Heart right ventricle (tissue), 16 donors: Measurements from ENCODE around the gene SLA2. TPM values are rescaled to one million over a fixed set of nuclear protein-coding genes. Genes with fewer than 3 reads are reported as not detected.

Experiments used
- ATAC-seq, 8 donors: fragments of 200-7000 bp; cut with Tn5 transposase; one replicate each; pipeline ENCODE4 v1.9.1; 2020; ENCODE audit warnings: mild to moderate bottlenecking in 8 of 8, moderate library complexity in 8 of 8, moderate number of reproducible peaks in 1 of 8
- DNase-seq, 2 donors: peaks; one replicate each; pipeline ENCODE4 v3.0.0-alpha.2; 2020
- H3K27ac ChIP-seq, 10 donors: fragments of 200-600 bp; sonication (generic) in 2 of 10; one replicate each; pipeline versions ENCODE4 v1.5.0 to v1.8.0; 2020 to 2022; ENCODE audit warnings: mild to moderate bottlenecking in 3 of 10
- H3K27me3 ChIP-seq, 7 donors: fragments of 200-600 bp; one replicate each; pipeline ENCODE4 v1.8.0; 2021 to 2022; ENCODE audit warnings: mild to moderate bottlenecking in 2 of 7
- H3K36me3 ChIP-seq, 9 donors: fragments of 200-600 bp; sonication (generic) in 1 of 9; one replicate each; pipeline versions ENCODE4 v1.5.0 to v1.8.0; 2020 to 2022; ENCODE audit warnings: mild to moderate bottlenecking in 2 of 9
- H3K4me1 ChIP-seq, 9 donors: fragments of 200-600 bp; sonication (generic) in 1 of 9; one replicate each; pipeline versions ENCODE4 v1.5.0 to v1.8.0; 2020 to 2022; ENCODE audit warnings: mild to moderate bottlenecking in 4 of 9
- H3K4me3 ChIP-seq, 10 donors: fragments of 200-600 bp; sonication (generic) in 2 of 10; one replicate each; pipeline versions ENCODE4 v1.5.0 to v1.8.0; 2020 to 2022; ENCODE audit warnings: mild to moderate bottlenecking in 7 of 10, moderate library complexity in 2 of 10
- H3K9me3 ChIP-seq, 11 donors: fragments of 200-600 bp in 10 of 11; sonication (generic) in 2 of 11; one replicate each; pipeline versions ENCODE4 v1.5.0 to v1.8.0; 2013 to 2022; ENCODE audit warnings: mild to moderate bottlenecking in 2 of 11, control low read depth in 1 of 11, moderate library complexity in 1 of 11
- WGBS, 2 donors: extraction: QIAGEN DNeasy Blood & Tissue Kit; methylation state at CpG; one replicate each; pipeline ENCODE4 v1.1.7; 2013; ENCODE audit warnings: inconsistent platforms in 1 of 2; 5-methylcytosine and 5-hydroxymethylcytosine counted together
- intact Hi-C, 10 donors: fragments of 100-400 bp; cut with DNase I; formaldehyde crosslinking; loops; one replicate each; pipeline versions ENCODE4 v1.11.1 to v1.14.2; 2022
- polyA plus RNA-seq, 2 donors: library from polyadenylated mRNA; stranded (reverse); fragments of 200-250 nt; gene quantifications; one replicate each; pipeline ENCODE4 v1.2.3, GENCODE V29; 2013
- total RNA-seq, 10 donors: library from RNA; stranded (reverse); fragmentation: NEBNext Ultra II Directional in 3 of 10; extraction: Animal tissue kit (Norgen Biotek cat#: 25700) in 3 of 10; gene quantifications; one replicate each; pipeline versions ENCODE4 v1.2.1 to v1.2.4, GENCODE V29; 2021 to 2023
- TF ChIP-seq, protein P1 (sequence below), 9 donors: fragments of 200-600 bp; sonication (generic) in 2 of 9; IDR thresholded peaks; one replicate each; pipeline versions ENCODE4 v1.5.0 to v1.8.0; 2021 to 2022; ENCODE audit warnings: antibody characterized with exemption in 9 of 9, mild to moderate bottlenecking in 5 of 9, moderate library complexity in 1 of 9
- donor health status: Arrhythmogenic right ventricular cardiomyopathy.
- donor health status: ischemic (EF 13 %, LVEDD 7.1; RV severe dilation, severe dysfunction).
- donor health status: healthy with polysubstance abuse.
- donor health status: DM: no; HTN: yes; CAD: no.
- donor health status: DM: no; HTN: no; CAD: no.
- donor health status: ischemic (EF 25% LVEDD 6.9; RV normal size, moderate dysfunction).
- donor health status: ischemic (EF 25% LVEDD 5.7; RV mildly dilated, moderate dysfunction).
- donor health status: healthy.
- donor health status: DM: yes; HTN: yes; CAD: no.
- donor health status: Ischemic cardiomyopathy.
- donor health status: ischemic (EF 35%, LVEDD 5.7; RV mildly dilated, moderate dysfunction).
- donor health status: nonischemic (EF 11% LVEDD 7.7; RV severe dilation, severe dysfunction).
- donor health status: DM: yes; HTN: yes; CAD: no.
- donor health status: PGD.
- donor health status: ischemic (EF 29% LVEDD 5.4; RV normal size, mild dysfunction).
- donor health status: nonischemic (EF 23%, LVEDD 6.1; RV moderate dilation, normal function).

The SLA2 gene
- total and polyA plus RNA-seq, 12 donors: 0.20 to 2.4 (median 0.39) TPM

GRCh38 chr20:36686944-36687343, 40.9 kb upstream of the SLA2 start:
- Histone ChIP-seq H3K36me3 (peaks cover 0 to 72% (median 30%) of the 10 kb centered on the region in 9 donors), H3K4me1 (peaks cover 0 to 11% (median 0%) of the 10 kb centered on the region in 9 donors), H3K4me3 (no peak overlapping the region), H3K27ac (no peak overlapping the region), H3K27me3 (no peaks in the 10 kb centered on the region), H3K9me3 (no peaks in the 10 kb centered on the region)
- ATAC-seq (peak in 2 of 8 donors; percentile 13 to 24), DNase-seq (no peak)
- TF ChIP-seq, protein P1, sequence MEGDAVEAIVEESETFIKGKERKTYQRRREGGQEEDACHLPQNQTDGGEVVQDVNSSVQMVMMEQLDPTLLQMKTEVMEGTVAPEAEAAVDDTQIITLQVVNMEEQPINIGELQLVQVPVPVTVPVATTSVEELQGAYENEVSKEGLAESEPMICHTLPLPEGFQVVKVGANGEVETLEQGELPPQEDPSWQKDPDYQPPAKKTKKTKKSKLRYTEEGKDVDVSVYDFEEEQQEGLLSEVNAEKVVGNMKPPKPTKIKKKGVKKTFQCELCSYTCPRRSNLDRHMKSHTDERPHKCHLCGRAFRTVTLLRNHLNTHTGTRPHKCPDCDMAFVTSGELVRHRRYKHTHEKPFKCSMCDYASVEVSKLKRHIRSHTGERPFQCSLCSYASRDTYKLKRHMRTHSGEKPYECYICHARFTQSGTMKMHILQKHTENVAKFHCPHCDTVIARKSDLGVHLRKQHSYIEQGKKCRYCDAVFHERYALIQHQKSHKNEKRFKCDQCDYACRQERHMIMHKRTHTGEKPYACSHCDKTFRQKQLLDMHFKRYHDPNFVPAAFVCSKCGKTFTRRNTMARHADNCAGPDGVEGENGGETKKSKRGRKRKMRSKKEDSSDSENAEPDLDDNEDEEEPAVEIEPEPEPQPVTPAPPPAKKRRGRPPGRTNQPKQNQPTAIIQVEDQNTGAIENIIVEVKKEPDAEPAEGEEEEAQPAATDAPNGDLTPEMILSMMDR (IDR thresholded peaks at IDR 0.05): no peak
- intact Hi-C loops: no loop called here
- 75 to 77% methylated on average over 4 of the region's 4 CpGs for WGBS, 2 donors

DNA sequence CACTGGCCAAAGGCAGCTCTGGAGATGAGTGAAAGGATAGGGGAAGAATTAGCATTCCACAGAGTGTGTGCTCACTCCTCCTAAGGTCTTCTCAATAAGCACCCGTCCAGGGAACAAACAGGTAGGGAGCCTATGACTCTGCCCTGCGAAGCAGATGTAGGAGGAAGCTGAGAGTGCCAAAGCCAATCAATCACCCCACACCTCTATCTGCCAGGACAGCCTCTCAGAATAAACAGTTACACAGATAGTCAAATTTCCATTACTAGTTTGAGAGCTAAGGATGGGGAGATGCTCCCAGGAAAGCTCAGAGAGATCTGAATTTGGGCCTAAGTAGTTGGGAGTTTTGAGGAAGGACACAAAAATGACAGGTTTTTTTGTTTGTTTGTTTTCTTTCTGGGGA, 40.5 kb upstream of the SLA2 start:
- ATAC-seq: peak in 5 of 8 donors; percentile 17 to 81 (median 71)
- H3K36me3 ChIP-seq: peaks cover 0 to 77% (median 30%) of the 10 kb centered on the region in 9 donors

DNA sequence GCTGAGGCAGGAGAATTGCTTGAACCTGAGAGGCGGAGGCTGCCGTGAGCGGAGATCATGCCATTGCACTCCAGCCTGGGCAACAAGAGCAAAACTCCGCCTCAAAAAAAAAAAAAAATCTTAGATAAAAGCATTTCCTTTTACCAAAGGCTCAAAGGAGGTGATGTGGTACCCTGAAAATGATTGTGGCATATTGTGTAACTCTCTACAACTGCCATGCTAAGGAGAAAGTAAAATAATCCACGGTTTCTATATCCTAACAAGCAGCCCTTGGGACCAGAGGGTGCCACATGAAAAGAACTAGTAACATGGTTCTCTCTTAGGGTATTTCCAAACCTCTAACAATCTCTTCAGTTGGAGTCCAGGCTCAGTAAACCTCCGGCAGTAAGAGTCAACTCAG, 38.8 kb upstream of the SLA2 start:
- DNase-seq (no peak), ATAC-seq (no peak)
- Histone ChIP-seq H3K9me3 (no peaks in the 10 kb centered on the region), H3K4me3 (no peak overlapping the region), H3K4me1 (peaks cover 0 to 11% (median 0%) of the 10 kb centered on the region in 9 donors), H3K36me3 (peaks cover 0 to 94% (median 41%) of the 10 kb centered on the region in 9 donors), H3K27me3 (no peaks in the 10 kb centered on the region), H3K27ac (no peak overlapping the region)
- 87 to 95% methylated on average over 6 of the region's 6 CpGs for WGBS, 2 donors
- intact Hi-C loops: no loop called here
- TF ChIP-seq, protein P1 (IDR thresholded peaks at IDR 0.05): no peak

More for the DNA sequence above, 40.5 kb upstream of the SLA2 start:
- intact Hi-C loops: no loop called here
- no peaks in the 10 kb centered on the region for H3K27me3 ChIP-seq
- no peaks in the 10 kb centered on the region for H3K9me3 ChIP-seq
- TF ChIP-seq, protein P1 (IDR thresholded peaks at IDR 0.05): no peak
- peak in 1 of 2 donors; percentile 14 for DNase-seq
- H3K4me1 ChIP-seq: peaks cover 0 to 11% (median 0%) of the 10 kb centered on the region in 9 donors
- WGBS, 2 donors: 48 to 68% methylated on average over 2 of the region's 2 CpGs
- no peak overlapping the region for H3K4me3 ChIP-seq
- H3K27ac ChIP-seq: no peak overlapping the region

DNA sequence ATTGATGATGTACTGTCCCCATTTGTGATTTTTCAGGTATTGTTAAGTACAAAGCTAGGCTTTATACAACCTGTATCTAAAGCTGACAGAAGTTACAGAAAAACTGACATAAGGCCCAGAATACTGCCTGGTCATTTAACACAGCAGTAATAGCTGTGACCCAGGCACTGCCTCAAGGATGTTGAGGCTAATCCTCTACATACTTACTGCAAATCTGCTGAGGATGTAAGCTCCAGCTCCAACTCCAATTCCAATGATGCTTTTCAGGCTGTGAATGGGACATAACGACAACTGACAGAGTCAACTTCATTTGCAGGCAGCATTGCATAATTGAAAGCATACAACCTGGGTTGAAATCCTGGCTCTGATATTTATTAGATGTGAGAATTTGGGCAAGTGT, 36.3 kb upstream of the SLA2 start:
- 88 to 94% methylated on average over 1 of the region's 1 CpG for WGBS, 2 donors
- intact Hi-C loops: no loop called here
- TF ChIP-seq, protein P1 (IDR thresholded peaks at IDR 0.05): no peak
- Histone ChIP-seq H3K4me3 (no peak overlapping the region), H3K27me3 (no peaks in the 10 kb centered on the region), H3K27ac (no peak overlapping the region), H3K36me3 (peaks cover 0 to 100% (median 53%) of the 10 kb centered on the region in 9 donors), H3K4me1 (peaks cover 0 to 11% (median 0%) of the 10 kb centered on the region in 9 donors), H3K9me3 (no peaks in the 10 kb centered on the region)
- ATAC-seq (no peak), DNase-seq (no peak)
